ENCODE data around the gene POLR1A.

The POLR1A gene

GRCh38 chr2:86020984-86021383 lies 84.7 kb downstream of the POLR1A start:
- Histone ChIP-seq H3K36me3 (ENCODE audit: control insufficient read depth, insufficient read depth, low read length) (peaks cover 7% of the 10 kb centered on the region), H3K27me3 (replicated peaks; ENCODE audit: control insufficient read depth, insufficient read depth, low read length) (no peaks in the 10 kb centered on the region), H3K4me3 (replicated peaks; ENCODE audit: low read depth, low read length) (no peak overlapping the region)
- no peak for DNase-seq (ENCODE audit: extremely low read depth, insufficient read length)
- TF ChIP-seq, protein P1, sequence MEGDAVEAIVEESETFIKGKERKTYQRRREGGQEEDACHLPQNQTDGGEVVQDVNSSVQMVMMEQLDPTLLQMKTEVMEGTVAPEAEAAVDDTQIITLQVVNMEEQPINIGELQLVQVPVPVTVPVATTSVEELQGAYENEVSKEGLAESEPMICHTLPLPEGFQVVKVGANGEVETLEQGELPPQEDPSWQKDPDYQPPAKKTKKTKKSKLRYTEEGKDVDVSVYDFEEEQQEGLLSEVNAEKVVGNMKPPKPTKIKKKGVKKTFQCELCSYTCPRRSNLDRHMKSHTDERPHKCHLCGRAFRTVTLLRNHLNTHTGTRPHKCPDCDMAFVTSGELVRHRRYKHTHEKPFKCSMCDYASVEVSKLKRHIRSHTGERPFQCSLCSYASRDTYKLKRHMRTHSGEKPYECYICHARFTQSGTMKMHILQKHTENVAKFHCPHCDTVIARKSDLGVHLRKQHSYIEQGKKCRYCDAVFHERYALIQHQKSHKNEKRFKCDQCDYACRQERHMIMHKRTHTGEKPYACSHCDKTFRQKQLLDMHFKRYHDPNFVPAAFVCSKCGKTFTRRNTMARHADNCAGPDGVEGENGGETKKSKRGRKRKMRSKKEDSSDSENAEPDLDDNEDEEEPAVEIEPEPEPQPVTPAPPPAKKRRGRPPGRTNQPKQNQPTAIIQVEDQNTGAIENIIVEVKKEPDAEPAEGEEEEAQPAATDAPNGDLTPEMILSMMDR (IDR thresholded peaks at IDR 0.05; ENCODE audit: insufficient read depth, low read length, poor library complexity, severe bottlenecking): no peak

DNA sequence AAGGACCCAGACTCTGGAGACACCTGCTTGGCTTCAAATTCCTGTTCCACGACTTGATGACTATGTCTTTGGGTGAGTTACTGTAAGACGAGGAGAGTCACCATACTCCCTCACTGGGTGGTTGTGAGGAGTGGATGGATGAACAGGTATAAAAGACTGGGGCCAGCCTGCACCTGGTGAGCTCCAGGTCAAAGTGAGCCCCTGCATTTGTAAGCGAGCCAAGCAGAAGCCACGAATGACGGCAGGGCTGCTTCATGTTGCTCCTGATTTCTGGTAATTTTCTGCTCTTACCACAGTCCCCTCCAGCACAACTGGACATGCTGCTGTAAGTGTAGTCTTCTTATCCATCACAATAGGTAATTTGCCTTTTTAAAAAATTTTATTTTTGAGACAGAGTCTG lies 86.6 kb downstream of the POLR1A start:
- TF ChIP-seq, protein P1 (IDR thresholded peaks at IDR 0.05; ENCODE audit: insufficient read depth, low read length, poor library complexity, severe bottlenecking): no peak
- Histone ChIP-seq H3K27me3 (replicated peaks; ENCODE audit: control insufficient read depth, insufficient read depth, low read length) (no peaks in the 10 kb centered on the region), H3K4me3 (replicated peaks; ENCODE audit: low read depth, low read length) (no peak overlapping the region), H3K36me3 (ENCODE audit: control insufficient read depth, insufficient read depth, low read length) (no peaks in the 10 kb centered on the region)
- no peak for DNase-seq (ENCODE audit: extremely low read depth, insufficient read length)

DNA sequence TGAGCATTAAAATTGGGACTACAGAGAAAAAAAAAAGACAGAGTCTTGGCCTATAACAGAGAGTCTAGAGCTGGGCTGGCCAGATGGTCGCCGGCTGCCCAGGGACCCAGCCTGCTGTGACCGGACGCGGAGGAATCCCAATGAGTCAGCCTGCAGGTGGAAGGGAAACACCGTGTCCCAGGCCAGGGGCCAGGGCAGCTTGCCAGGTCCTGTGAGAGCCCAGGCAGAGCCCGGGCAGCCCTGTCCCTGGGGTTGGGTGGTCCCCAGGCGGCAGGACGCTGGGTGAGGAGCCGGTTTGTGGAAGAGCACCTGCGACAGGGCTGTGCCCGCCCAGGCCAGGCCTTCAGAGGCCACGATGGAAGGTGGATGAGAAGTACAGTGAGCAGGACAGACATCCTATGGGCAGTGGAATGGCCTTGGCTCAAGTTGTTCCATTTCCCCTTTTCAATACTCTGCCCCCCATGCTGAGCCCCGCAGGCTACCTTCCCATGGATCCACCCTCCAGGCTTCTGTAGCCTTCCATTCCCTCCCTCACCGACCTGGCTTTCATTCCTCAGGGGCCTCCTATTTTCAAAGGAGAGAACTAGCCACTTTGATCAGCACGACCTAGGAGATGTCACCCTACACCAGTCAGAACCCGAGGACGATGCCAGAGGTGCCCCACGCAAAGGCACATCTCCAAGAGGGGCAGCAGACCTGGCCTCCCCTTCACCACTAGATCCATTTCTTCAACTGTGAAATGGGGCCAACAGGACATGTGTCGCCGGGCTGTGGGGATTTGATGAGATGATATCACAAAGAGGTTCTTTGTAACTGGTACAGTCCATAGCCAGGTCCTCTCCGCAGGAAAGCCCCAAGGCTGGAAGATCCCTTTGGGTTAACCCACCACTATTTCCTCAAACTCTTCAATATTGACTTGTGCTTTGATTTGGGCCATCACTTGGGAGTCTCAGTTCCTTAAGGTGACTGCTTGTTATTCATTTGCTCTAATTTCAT lies 87.5 kb downstream of the POLR1A start:
- no peak overlapping the region for H3K4me3 ChIP-seq (replicated peaks; ENCODE audit: low read depth, low read length)
- DNase-seq (ENCODE audit: extremely low read depth, insufficient read length): no peak
- no peaks in the 10 kb centered on the region for H3K27me3 ChIP-seq (replicated peaks; ENCODE audit: control insufficient read depth, insufficient read depth, low read length)
- TF ChIP-seq, protein P1 (IDR thresholded peaks at IDR 0.05; ENCODE audit: insufficient read depth, low read length, poor library complexity, severe bottlenecking): no peak
- no peaks in the 10 kb centered on the region for H3K36me3 ChIP-seq (ENCODE audit: control insufficient read depth, insufficient read depth, low read length)

DNA sequence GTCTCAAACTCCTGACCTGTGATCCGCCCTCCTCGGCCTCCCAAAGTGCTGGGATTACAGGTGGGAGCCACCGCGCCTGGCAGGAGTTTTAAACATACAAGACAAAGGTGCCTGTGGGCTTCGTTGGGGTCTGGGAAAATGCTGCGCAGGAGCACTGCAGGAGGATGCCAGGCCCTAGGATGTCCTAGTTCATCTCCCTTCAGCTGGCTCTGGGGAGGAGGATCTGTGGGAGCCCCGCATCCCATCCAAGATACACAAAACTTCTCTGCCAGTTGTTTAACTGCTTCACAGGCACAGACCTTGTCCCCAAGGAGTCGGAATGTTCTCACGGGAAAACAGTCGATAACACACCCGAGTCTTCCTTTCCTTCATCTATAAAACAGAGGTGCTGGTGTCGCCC lies 89.1 kb downstream of the POLR1A start:
- H3K4me3 ChIP-seq (replicated peaks; ENCODE audit: low read depth, low read length): no peak overlapping the region
- TF ChIP-seq, protein P1 (IDR thresholded peaks at IDR 0.05; ENCODE audit: insufficient read depth, low read length, poor library complexity, severe bottlenecking): no peak
- no peaks in the 10 kb centered on the region for H3K27me3 ChIP-seq (replicated peaks; ENCODE audit: control insufficient read depth, insufficient read depth, low read length)
- H3K36me3 ChIP-seq (ENCODE audit: control insufficient read depth, insufficient read depth, low read length): no peaks in the 10 kb centered on the region
- DNase-seq (ENCODE audit: extremely low read depth, insufficient read length): no peak

GRCh38 chr2:86015699-86016098 lies 90.0 kb downstream of the POLR1A start:
- no peak overlapping the region for H3K4me3 ChIP-seq (replicated peaks; ENCODE audit: low read depth, low read length)
- H3K27me3 ChIP-seq (replicated peaks; ENCODE audit: control insufficient read depth, insufficient read depth, low read length): no peaks in the 10 kb centered on the region
- no peak for DNase-seq (ENCODE audit: extremely low read depth, insufficient read length)
- TF ChIP-seq, protein P1 (IDR thresholded peaks at IDR 0.05; ENCODE audit: insufficient read depth, low read length, poor library complexity, severe bottlenecking): no peak
- H3K36me3 ChIP-seq (ENCODE audit: control insufficient read depth, insufficient read depth, low read length): no peaks in the 10 kb centered on the region
